HG03571 (cell line): ENCODE measurements around the gene PAK1.
A peak's percentile ranks its signal among the peaks of the same experiment; 100 is the strongest.

Source experiments
- ATAC-seq: cut with Tn5 transposase; IDR thresholded peaks from one replicate; pipeline ENCODE4 v1.9.1; 2021; ENCODE audit not compliant: unreplicated experiment

Gene PAK1

GRCh38 chr11:77438487-77438886 is 35.4 kb downstream of the PAK1 start:
- ATAC-seq: peak; percentile 47

- ATAC-seq: no peak
Observed at GRCh38 chr11:77436969-77437368, 36.9 kb downstream of the PAK1 start.

- ATAC-seq: no peak
Observed at GRCh38 chr11:77436506-77436905, 37.4 kb downstream of the PAK1 start.

- ATAC-seq: no peak
Observed at GRCh38 chr11:77435972-77436371, 37.9 kb downstream of the PAK1 start.

- no peak for ATAC-seq
Observed at GRCh38 chr11:77431813-77432212, 42.1 kb downstream of the PAK1 start.

- ATAC-seq: no peak
Observed at GRCh38 chr11:77428598-77428997, 45.3 kb downstream of the PAK1 start.

- no peak for ATAC-seq
Observed at GRCh38 chr11:77425346-77425745, 48.5 kb downstream of the PAK1 start.

GRCh38 chr11:77424644-77425043 is 49.2 kb downstream of the PAK1 start:
- no peak for ATAC-seq

- ATAC-seq: no peak
Observed at GRCh38 chr11:77423624-77424023, 50.3 kb downstream of the PAK1 start.

- no peak for ATAC-seq
Observed at GRCh38 chr11:77422687-77423086, 51.2 kb downstream of the PAK1 start.

- ATAC-seq: no peak
Observed at GRCh38 chr11:77421041-77421723, 52.7 kb downstream of the PAK1 start.

GRCh38 chr11:77418971-77419597 is 54.8 kb downstream of the PAK1 start:
- no peak for ATAC-seq

- no peak for ATAC-seq
Observed at GRCh38 chr11:77418155-77418970, 55.5 kb downstream of the PAK1 start.

GRCh38 chr11:77416357-77416756 is 57.5 kb downstream of the PAK1 start:
- no peak for ATAC-seq

GRCh38 chr11:77413850-77414460 is 59.9 kb downstream of the PAK1 start:
- ATAC-seq: no peak

GRCh38 chr11:77412814-77413213 is 61.1 kb downstream of the PAK1 start:
- no peak for ATAC-seq

GRCh38 chr11:77411717-77412441 is 62.0 kb downstream of the PAK1 start:
- peak; percentile 90 for ATAC-seq

GRCh38 chr11:77411137-77411707 is 62.7 kb downstream of the PAK1 start:
- peak; percentile 36 for ATAC-seq

- ATAC-seq: no peak
Observed at GRCh38 chr11:77410076-77410827, 63.6 kb downstream of the PAK1 start.

- ATAC-seq: no peak
Observed at GRCh38 chr11:77409046-77409445, 64.8 kb downstream of the PAK1 start.
